GM12891 (cell line): ENCODE measurements around the gene NRXN3.

Experiments
- PAX5 ChIP-seq: IDR thresholded peaks from 2 replicates; pipeline ENCODE4 v1.6.1; 2011; ENCODE audit warnings: low read length, moderate library complexity, mild to moderate bottlenecking; ENCODE audit not compliant: insufficient read depth, severe bottlenecking
- POLR2A ChIP-seq: IDR thresholded peaks from 2 replicates; pipeline ENCODE4 v1.6.1; 2011; ENCODE audit warnings: low read depth, low read length, control low read depth
- POLR2AphosphoS5 ChIP-seq: IDR thresholded peaks from 2 replicates; pipeline ENCODE4 v1.6.1; 2011; ENCODE audit warnings: low read depth, low read length, control low read depth
- POU2F2 ChIP-seq: IDR thresholded peaks from 2 replicates; pipeline ENCODE4 v1.6.1; 2011; ENCODE audit warnings: low read depth, mild to moderate bottlenecking, control low read depth, low read length, moderate library complexity
- TAF1 ChIP-seq: IDR thresholded peaks from 2 replicates; pipeline ENCODE4 v1.6.1; 2011; ENCODE audit warnings: low read depth, low read length, control low read depth

GRCh38 chr14:79177106-79177505, 1006.9 kb downstream of the NRXN3 start:
- TF ChIP-seq POLR2AphosphoS5 (no peak), POLR2A (no peak), TAF1 (no peak), POU2F2 (no peak), PAX5 (no peak)
